HG03442 (cell line): ENCODE measurements around the gene OAS2.

Source experiments
- ATAC-seq: cut with Tn5 transposase; IDR thresholded peaks from one replicate; pipeline ENCODE4 v1.9.1; 2021; ENCODE audit warnings: mild to moderate bottlenecking, moderate library complexity; ENCODE audit not compliant: unreplicated experiment

The OAS2 gene

DNA sequence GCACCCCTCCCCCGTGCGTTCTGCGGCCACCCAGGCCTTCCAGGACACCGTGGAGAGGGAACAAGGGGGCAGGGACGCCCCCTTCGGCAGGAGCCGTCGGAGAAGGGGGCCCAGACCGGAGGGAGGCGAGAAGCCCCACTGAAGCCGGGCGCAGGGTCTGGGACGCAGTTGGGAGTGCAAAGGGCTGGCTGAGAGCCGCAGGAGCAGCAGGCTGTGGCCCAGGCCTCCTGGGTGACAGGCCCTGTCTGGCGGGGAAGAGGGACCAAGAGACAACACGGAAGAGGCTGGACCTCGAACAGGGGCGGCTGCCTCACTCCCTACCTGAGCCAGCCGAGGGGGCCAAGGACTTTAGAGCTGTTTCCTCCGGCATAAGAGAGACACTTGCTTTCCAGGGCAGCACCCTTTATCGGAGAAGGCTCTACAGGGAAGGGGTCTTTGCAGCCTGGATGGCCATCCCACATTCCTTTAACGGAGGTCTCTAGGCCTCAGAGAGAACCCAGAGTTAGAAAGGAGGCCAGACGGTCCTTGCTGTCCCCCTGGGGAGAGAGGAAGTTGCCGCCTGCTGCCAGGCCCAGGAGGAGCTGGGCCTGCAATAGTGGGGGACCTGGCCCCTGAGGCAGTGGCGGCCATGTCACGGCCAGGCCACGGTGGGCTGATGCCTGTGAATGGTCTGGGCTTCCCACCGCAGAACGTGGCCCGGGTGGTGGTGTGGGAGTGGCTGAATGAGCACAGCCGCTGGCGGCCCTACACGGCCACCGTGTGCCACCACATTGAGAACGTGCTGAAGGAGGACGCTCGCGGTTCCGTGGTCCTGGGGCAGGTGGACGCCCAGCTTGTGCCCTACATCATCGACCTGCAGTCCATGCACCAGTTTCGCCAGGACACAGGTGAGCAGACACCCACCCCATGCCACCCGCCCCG lies 79.5 kb downstream of the OAS2 start:
- ATAC-seq = no peak

GRCh38 chr12:113058553-113058952 lies 80.2 kb downstream of the OAS2 start:
- no peak for ATAC-seq

DNA sequence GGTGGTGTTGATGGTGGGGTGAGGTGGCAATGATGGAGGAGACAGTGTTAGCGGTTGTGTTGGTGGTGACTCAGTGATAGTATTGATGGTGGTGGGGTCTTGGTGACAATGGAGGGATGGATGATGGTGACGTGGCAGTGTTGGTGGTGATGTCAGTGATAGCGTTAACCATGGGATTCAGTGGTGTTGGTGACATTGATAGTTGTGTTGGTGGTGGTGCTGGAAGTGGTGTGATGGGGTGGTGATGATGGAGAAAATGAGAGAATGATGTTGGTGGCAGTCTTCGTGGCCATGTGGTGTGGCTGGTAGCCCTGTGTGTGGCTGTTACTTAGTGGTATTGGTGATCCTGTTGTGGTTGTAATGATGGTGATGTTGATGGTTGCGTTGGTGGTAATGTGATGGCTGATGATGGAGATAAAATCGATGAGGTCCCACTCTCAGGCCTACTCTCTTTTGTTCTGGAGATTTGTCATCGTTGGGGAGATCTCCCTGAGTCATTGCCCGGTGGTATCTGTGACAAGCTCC lies 80.8 kb downstream of the OAS2 start:
- ATAC-seq = no peak

DNA sequence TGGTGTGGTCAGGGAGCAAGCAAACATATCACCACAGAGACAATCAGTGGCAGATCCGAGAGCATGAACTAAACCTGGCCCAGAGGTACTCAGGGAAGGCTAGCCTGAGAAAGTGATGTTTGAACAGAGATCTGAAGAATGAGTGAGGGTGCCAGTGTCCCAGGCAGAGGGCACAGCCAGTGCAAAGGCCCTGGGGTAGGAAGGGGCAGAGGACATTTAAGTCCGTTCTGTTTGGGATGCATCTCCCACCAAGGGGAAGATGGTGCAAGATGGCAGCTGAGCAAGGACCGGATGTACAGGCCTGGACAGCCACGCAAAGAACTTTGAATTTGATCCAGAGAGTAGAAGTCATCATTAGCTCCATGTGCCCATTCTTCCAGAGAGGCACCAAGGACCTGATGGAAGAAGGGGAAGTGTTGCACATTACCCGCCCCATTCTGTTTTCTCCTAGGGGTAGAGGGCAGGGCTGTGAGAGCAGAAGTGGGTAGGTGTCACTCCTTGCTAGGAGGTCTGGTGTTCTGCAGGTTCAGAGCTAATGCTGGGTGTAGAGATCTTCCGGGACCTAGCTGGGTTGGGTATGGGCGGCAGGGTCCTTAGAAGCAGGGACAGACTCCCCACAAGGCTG lies 82.1 kb downstream of the OAS2 start:
- no peak for ATAC-seq

GRCh38 chr12:113061061-113061694 lies 82.9 kb downstream of the OAS2 start:
- no peak for ATAC-seq
